Thyroid gland (tissue), 4 donors: Measurements from ENCODE around the gene PITPNC1.

Experiments
- POLR2A ChIP-seq, 2 donors: fragments of 450-650 bp; IDR thresholded peaks; one replicate each; pipeline ENCODE4 v1.6.1; 2017; ENCODE audit warnings: antibody characterized with exemption in 2 of 2, mild to moderate bottlenecking in 2 of 2, moderate library complexity in 1 of 2
- TF ChIP-seq, protein P1 (sequence below), 6 experiments: fragments of 200-600 bp in 3 of 6; fragments of 450-650 bp in 3 of 6; sonication (generic) in 3 of 6; IDR thresholded peaks; one replicate each; pipeline ENCODE4 v1.5.1; 2016 to 2019; ENCODE audit warnings: antibody characterized with exemption in 6 of 6, mild to moderate bottlenecking in 2 of 6, inconsistent platforms in 1 of 6, moderate library complexity in 1 of 6

DNA sequence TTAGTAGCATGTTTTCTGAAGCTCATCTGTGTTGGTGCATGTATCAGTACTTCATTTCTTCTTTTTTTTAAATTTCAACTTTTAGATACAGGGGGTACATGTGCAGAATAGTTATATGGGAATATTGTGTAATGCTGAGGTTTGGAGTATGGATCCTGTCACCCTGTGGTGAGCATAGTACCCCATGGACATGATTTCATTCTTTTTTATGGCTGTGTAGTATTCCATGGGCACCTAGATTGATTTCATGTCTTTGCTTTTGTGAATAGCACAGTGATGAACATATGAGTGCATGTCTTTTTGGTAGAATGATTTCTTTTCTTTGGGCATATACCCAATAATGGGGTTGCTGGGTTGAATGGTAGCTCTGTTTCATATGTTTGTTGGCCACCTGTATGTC, 285.6 kb downstream of the PITPNC1 start:
- TF ChIP-seq POLR2A (IDR thresholded peaks at IDR 0.05) = no peak
- TF ChIP-seq, protein P1, sequence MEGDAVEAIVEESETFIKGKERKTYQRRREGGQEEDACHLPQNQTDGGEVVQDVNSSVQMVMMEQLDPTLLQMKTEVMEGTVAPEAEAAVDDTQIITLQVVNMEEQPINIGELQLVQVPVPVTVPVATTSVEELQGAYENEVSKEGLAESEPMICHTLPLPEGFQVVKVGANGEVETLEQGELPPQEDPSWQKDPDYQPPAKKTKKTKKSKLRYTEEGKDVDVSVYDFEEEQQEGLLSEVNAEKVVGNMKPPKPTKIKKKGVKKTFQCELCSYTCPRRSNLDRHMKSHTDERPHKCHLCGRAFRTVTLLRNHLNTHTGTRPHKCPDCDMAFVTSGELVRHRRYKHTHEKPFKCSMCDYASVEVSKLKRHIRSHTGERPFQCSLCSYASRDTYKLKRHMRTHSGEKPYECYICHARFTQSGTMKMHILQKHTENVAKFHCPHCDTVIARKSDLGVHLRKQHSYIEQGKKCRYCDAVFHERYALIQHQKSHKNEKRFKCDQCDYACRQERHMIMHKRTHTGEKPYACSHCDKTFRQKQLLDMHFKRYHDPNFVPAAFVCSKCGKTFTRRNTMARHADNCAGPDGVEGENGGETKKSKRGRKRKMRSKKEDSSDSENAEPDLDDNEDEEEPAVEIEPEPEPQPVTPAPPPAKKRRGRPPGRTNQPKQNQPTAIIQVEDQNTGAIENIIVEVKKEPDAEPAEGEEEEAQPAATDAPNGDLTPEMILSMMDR (IDR thresholded peaks at IDR 0.05) = no peak
